GM10248 (cell line): ENCODE measurements around the gene FKBP3.
A peak's percentile ranks its signal among the peaks of the same experiment; 100 is the strongest.

Source experiments
- CTCF ChIA-PET: fragments of 300-600 bp; sonication (Branson Sonifier 250); formaldehyde crosslinking; extraction: SDS; loops from one replicate; lab custom pipeline; 2021; ENCODE audit warnings: antibody characterized with exemption; lab: Yijun Ruan, JAX
- POLR2A ChIA-PET: fragments of 350-650 bp; sonication (Branson Sonifier 250); formaldehyde crosslinking; extraction: SDS; loops from one replicate; lab custom pipeline; 2020; ENCODE audit warnings: antibody characterized with exemption; lab: Yijun Ruan, JAX
- DNase-seq: peaks from one replicate; pipeline ENCODE4 v3.0.0; 2012; ENCODE audit errors: extremely low spot score
- TF ChIP-seq, protein P1 (sequence below): IDR thresholded peaks from 2 replicates; pipeline ENCODE4 v1.5.1; 2012; ENCODE audit warnings: mild to moderate bottlenecking, low read depth; ENCODE audit errors: extremely low read depth, missing control alignments, control extremely low read depth

The FKBP3 gene

DNA sequence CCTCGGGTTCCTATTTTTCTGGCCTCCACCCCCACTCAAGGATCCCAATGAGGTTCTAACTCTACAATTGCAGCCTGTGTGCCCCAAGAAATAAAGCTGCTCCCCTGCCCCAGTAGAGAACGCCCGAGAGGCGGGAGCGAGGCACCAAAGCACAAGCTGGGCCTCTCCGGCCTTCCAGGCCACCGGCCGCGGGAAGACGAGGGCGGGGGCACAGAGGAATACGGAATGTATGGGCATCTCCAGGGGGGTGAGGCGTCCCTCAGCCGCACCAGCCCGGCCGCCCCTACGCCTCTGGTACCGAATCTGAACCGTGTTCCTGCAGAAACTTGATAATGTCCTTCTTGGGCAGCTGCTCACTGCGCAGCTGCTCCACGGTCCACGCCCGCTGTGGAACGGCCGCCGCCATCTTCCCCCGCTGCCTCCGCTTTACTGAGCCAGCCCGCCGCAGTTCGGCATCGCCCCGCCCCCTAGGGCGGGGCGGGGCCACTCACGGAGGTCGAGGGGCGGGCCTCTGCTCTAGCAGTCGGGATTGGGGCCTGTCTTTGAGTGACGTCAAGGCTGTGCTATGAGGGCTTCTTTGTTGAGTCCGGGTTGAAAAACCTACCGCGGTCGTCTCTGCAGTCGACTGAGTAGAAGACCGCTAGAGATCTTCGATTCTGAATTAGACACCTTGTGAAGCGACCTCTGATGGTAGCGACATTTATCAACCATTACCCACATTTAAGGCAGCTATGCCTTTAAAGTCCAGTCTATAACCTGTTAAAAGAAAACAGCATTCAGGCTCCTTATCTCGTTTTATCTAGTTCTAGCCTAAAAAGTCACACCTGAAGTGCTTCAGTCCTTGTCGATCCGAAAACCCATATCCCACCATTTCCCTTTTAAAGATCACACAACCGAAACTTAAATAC is at the start of gene FKBP3:
TSS of gene FKBP3 (minus strand) at position 431 of the 908 bp plus-strand sequence. CDS start at position 406, 25 bp downstream.
- CTCF ChIA-PET = interaction anchor here (1.1 to 1.6 kb wide), 6 partner anchors 25 to 221 kb away, joined by 3 to 6 read pairs (median 4); no protein-coding TSS in a partner anchor
- DNase-seq = peak; percentile 98
- POLR2A ChIA-PET = interaction anchor here (1.6 kb wide), 1 partner anchor 172 kb away, joined by 3 read pairs; the partner anchor contains the start of genes KLHL28 and TOGARAM1
- TF ChIP-seq, protein P1, sequence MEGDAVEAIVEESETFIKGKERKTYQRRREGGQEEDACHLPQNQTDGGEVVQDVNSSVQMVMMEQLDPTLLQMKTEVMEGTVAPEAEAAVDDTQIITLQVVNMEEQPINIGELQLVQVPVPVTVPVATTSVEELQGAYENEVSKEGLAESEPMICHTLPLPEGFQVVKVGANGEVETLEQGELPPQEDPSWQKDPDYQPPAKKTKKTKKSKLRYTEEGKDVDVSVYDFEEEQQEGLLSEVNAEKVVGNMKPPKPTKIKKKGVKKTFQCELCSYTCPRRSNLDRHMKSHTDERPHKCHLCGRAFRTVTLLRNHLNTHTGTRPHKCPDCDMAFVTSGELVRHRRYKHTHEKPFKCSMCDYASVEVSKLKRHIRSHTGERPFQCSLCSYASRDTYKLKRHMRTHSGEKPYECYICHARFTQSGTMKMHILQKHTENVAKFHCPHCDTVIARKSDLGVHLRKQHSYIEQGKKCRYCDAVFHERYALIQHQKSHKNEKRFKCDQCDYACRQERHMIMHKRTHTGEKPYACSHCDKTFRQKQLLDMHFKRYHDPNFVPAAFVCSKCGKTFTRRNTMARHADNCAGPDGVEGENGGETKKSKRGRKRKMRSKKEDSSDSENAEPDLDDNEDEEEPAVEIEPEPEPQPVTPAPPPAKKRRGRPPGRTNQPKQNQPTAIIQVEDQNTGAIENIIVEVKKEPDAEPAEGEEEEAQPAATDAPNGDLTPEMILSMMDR = peak; percentile 32

DNA sequence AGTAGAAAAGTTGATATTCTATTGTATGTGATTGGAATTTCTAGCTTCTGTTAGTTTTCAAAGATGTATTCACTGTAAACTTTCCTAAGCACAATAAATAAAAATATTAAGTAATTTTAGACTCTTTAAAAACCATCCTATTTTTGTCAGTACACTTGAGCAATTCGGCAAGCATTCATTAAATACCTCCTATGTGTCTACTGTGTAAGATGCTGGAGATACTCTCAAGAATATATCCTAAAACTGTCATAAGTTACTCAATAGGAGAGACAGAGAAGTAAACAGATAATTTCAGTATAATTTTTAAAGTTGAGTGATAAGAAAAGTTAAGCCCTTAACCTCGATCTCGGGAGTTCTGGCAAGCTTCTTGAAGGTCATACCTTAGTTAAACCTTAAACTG is 47.5 kb upstream of the FKBP3 start:
- TF ChIP-seq, protein P1 = no peak
- POLR2A ChIA-PET = no interaction called here
- CTCF ChIA-PET = interaction anchor here (1.6 kb wide), 1 partner anchor 18 kb away, joined by 5 read pairs; no protein-coding TSS in a partner anchor

DNA sequence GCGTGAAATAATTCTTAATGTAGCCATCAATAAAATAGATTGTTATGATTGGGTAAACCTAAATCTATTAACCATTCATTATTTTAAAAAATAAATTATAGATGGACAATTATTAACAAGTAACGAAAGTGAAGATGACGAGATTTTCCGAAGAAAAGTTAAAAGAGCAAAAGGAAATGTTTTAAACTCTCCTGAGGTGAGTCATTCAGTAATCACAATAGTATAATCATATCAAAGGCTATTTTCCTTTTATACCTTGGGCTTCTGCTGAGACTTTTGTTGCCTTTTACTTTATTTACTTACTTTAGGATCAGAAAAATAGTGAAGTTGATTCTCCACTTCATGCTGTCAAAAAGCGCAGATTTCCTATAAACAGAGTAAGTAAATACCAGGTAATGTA is 47.0 kb upstream of the FKBP3 start:
- CTCF ChIA-PET = interaction anchor here (1.6 kb wide), 1 partner anchor 18 kb away, joined by 5 read pairs; no protein-coding TSS in a partner anchor
- TF ChIP-seq, protein P1 = no peak
- no peak for DNase-seq
- POLR2A ChIA-PET = no interaction called here

More for the DNA sequence above, 47.5 kb upstream of the FKBP3 start:
- no peak for DNase-seq

DNA sequence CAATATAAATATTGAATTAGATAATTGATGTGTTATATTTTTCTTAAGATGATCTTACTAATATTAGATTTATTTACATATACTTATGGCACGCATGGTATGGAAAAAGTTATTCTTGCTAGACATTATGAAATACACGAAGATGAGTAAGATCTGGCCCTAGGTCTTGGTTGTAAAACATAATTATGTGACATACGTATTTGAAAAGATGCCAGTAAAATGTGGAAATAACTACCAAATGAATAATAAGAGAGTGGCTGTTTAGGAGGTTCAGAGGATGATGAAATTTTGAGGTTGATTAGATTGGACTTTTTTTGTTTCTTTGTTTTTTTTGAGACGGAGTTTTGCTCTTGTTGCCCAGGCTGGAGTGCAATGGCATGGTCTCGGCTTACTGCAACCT is 42.8 kb upstream of the FKBP3 start:
- DNase-seq = no peak
- ChIA-PET CTCF (no interaction called here), POLR2A (no interaction called here)
- TF ChIP-seq, protein P1 = no peak

DNA sequence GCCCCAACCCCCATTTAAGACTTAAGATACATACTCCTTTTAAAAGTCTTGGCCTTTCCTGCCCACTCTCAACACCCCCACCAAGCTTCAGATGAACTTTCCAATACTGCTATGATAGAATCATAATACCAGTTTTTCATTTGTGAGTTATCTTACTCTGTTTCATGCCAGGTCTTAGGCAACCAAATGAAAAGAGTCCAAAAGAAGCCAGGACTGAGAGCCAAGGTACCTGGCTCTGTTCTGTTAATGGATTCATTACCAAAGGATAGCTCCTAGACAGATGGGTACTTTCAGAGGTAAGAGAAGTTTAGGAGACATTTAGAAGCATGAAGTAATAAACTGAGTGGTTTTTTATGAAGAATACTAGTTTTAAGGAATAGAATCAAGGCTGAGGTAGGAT is 35.6 kb upstream of the FKBP3 start:
- CTCF ChIA-PET = interaction anchor here (2.2 kb wide), 1 partner anchor 11 kb away, joined by 9 read pairs; no protein-coding TSS in a partner anchor
- DNase-seq = no peak
- TF ChIP-seq, protein P1 = no peak
- POLR2A ChIA-PET = no interaction called here

DNA sequence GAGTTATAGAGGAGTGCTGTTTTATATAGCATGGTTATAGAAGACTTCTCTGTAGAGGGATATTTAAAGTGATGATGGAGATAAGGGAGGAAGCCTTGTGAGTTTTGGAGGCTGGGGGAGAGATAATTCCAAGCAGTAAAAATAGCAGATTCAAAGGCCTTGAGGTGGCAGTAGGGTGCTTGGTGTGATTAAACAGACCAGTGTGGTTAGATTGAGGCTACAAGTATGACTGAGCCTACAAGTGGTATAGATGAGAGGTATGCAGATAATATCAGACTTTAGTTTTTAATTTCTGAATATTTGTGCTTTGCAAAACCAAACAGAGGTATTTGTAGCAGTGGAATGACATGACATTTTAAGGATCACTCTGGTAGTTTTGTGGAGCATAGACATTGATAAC is 21.8 kb upstream of the FKBP3 start:
- POLR2A ChIA-PET = no interaction called here
- no peak for DNase-seq
- TF ChIP-seq, protein P1 = no peak
- CTCF ChIA-PET = no interaction called here
